ENCODE measurements around the gene GDNF. TPM values are rescaled to one million over a fixed set of nuclear protein-coding genes. Genes with fewer than 3 reads are reported as not detected.

The GDNF gene
- total and polyA plus RNA-seq, 2 donors (not counting 1 experiment from before 2014, with no cell fraction given) = not detected

DNA sequence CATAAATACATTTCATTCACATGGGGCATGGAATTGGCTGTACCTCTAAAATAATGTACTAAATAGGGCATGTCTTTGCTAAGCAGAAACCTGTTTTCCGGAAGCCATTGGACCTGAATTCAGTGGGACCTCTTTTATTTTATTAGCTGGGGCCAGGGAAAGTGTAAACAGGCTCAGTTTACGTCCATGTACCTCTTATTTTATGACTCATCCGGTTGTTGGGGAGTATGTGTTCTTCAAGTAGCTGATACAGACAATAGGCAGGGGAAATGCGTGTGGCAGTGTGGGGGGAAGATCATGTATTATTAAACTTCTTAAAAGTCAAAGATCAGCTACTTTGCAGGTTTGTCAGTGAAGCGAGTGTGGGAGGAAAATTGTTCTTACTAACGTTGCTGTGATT is 1.4 kb upstream of the GDNF start:
- H3K27me3 ChIP-seq (replicated peaks in 1 of 4; ENCODE audit: control extremely low read depth in 1 of 4, control insufficient read depth in 3 of 4, insufficient read depth in 4 of 4, low read length in 3 of 4) = peaks cover 0 to 54% (median 32%) of the 10 kb centered on the region in 4 experiments
- peaks cover 30% of the 10 kb centered on the region for H3K4me1 Mint-ChIP-seq
- peaks cover 65% of the 10 kb centered on the region for H3K27me3 Mint-ChIP-seq
- ChIA-PET POLR2A (no interaction called here), CTCF (no interaction called here)
- H3K9me3 ChIP-seq (ENCODE audit: control extremely low read depth in 1 of 3, control insufficient read depth in 2 of 3, insufficient read depth in 1 of 3, low read length in 2 of 3) = peaks cover 0 to 14% (median 0%) of the 10 kb centered on the region in 3 donors
- H3K27ac ChIP-seq (ENCODE audit: low read length in 2 of 2) = no peak overlapping the region
- no peak overlapping the region for H2AFZ ChIP-seq (ENCODE audit: insufficient read depth, low read depth, low read length, poor library complexity, severe bottlenecking)
- no peak overlapping the region for H3K9ac ChIP-seq (ENCODE audit: low read length)
- ATAC-seq (ENCODE audit: low read depth) (no peak), DNase-seq (no peak)
- peaks cover 29 to 34% of the 10 kb centered on the region in 2 donors for H3K4me1 ChIP-seq (ENCODE audit: control insufficient read depth in 2 of 2, insufficient read depth in 2 of 2, low read length in 2 of 2)
- H3K79me2 ChIP-seq (ENCODE audit: control insufficient read depth, insufficient read depth, low read length) = no peaks in the 10 kb centered on the region
- WGBS (ENCODE audit: insufficient coverage) = 69% methylated on average over 3 of the region's 6 CpGs
- H3K27ac Mint-ChIP-seq = no peak overlapping the region
- no peak overlapping the region for H3K4me2 ChIP-seq (replicated peaks; ENCODE audit: low read depth, low read length, poor library complexity, severe bottlenecking)
- H3K4me3 ChIP-seq (ENCODE audit: control extremely low read depth in 1 of 5, extremely low read depth in 1 of 5, insufficient read depth in 1 of 5, low read depth in 2 of 5, low read length in 4 of 5) = no peak overlapping the region
- no peaks in the 10 kb centered on the region for H3K36me3 ChIP-seq (replicated peaks in 1 of 2; ENCODE audit: control extremely low read depth in 1 of 2, control insufficient read depth in 1 of 2, extremely low read depth in 1 of 2, insufficient read depth in 2 of 2, low read length in 1 of 2)
- H3K9me3 Mint-ChIP-seq (ENCODE audit: insufficient read depth) = no peaks in the 10 kb centered on the region
- H4K20me1 ChIP-seq (ENCODE audit: control insufficient read depth, insufficient read depth, low read length, poor library complexity, severe bottlenecking) = no peaks in the 10 kb centered on the region
- intact Hi-C loops (cut with micrococcal nuclease) = no loop called here
- H3K4me3 Mint-ChIP-seq = no peak overlapping the region
- no peak for TF ChIP-seq EZH2 (IDR thresholded peaks at IDR 0.05; ENCODE audit: borderline replicate concordance, insufficient read depth, low read depth, low read length, poor library complexity, severe bottlenecking)
- TF ChIP-seq, protein P1, sequence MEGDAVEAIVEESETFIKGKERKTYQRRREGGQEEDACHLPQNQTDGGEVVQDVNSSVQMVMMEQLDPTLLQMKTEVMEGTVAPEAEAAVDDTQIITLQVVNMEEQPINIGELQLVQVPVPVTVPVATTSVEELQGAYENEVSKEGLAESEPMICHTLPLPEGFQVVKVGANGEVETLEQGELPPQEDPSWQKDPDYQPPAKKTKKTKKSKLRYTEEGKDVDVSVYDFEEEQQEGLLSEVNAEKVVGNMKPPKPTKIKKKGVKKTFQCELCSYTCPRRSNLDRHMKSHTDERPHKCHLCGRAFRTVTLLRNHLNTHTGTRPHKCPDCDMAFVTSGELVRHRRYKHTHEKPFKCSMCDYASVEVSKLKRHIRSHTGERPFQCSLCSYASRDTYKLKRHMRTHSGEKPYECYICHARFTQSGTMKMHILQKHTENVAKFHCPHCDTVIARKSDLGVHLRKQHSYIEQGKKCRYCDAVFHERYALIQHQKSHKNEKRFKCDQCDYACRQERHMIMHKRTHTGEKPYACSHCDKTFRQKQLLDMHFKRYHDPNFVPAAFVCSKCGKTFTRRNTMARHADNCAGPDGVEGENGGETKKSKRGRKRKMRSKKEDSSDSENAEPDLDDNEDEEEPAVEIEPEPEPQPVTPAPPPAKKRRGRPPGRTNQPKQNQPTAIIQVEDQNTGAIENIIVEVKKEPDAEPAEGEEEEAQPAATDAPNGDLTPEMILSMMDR (IDR thresholded peaks at IDR 0.05) = no peak

DNA sequence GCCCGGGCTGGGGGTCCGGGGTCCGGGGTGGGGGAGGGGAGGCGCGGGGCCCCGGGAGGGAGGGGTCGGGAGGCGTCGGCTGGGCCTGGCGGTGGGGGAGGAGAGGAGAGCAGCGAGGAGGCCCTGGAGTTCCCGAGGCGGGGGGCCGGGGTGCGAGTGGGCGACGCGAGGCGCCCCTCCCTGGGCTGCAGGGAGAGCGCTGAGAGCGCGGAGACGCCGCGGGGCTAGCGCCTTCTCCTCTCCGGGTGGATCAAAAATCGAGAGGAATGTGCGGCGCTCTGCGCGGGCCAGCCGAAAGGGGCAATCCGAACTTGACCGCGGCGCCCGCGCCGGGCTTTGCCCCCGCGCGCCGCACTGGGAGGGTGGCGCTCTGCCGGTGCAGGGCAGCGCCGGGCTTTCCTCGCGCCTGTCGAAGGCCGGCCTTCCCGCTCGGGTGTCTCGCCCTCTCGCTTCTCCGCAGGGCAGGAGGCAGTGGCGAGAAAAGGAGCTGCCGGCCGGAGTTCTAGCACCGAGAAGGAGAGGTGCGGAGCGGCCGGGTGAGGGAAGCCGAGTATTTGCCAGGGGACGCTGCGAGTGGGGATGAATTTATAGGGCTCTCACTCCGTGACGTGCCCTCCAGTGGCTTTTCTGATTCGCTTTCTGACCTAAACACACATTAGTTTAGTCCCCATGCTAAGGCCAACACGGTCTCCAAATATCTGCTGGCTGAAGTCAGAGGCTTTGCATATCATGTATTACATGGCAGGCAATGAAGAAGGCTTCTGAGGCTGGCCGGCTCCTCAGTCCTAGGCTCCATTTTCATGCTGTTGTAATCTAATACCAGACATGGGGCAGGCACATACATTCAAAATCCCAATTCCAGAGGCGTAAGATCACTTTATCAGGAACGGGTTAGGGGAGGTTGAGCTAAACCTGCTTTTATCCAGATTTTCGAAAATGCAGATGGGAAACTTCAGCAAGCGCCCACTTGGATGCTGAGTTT is 503 bp upstream of the GDNF start:
- DNase-seq = no peak
- intact Hi-C loops (cut with micrococcal nuclease) = no loop called here
- ATAC-seq (ENCODE audit: low read depth) = no peak
- Histone ChIP-seq H3K27ac (ENCODE audit: low read length in 2 of 2) (no peak overlapping the region), H3K9ac (ENCODE audit: low read length) (no peak overlapping the region), H3K9me3 (ENCODE audit: control extremely low read depth in 1 of 3, control insufficient read depth in 2 of 3, insufficient read depth in 1 of 3, low read length in 2 of 3) (peaks cover 0 to 14% (median 0%) of the 10 kb centered on the region in 3 donors), H3K27me3 (replicated peaks in 1 of 4; ENCODE audit: control extremely low read depth in 1 of 4, control insufficient read depth in 3 of 4, insufficient read depth in 4 of 4, low read length in 3 of 4) (peaks cover 0 to 62% (median 37%) of the 10 kb centered on the region in 4 experiments), H2AFZ (ENCODE audit: insufficient read depth, low read depth, low read length, poor library complexity, severe bottlenecking) (no peak overlapping the region), H3K4me1 (ENCODE audit: control insufficient read depth in 2 of 2, insufficient read depth in 2 of 2, low read length in 2 of 2) (peaks cover 33 to 35% of the 10 kb centered on the region in 2 donors), H3K4me2 (replicated peaks; ENCODE audit: low read depth, low read length, poor library complexity, severe bottlenecking) (peak overlapping the region; percentile 3), H3K36me3 (replicated peaks in 1 of 2; ENCODE audit: control extremely low read depth in 1 of 2, control insufficient read depth in 1 of 2, extremely low read depth in 1 of 2, insufficient read depth in 2 of 2, low read length in 1 of 2) (no peaks in the 10 kb centered on the region), H4K20me1 (ENCODE audit: control insufficient read depth, insufficient read depth, low read length, poor library complexity, severe bottlenecking) (no peaks in the 10 kb centered on the region), H3K4me3 (ENCODE audit: control extremely low read depth in 1 of 5, extremely low read depth in 1 of 5, insufficient read depth in 1 of 5, low read depth in 2 of 5, low read length in 4 of 5) (no peak overlapping the region), H3K79me2 (ENCODE audit: control insufficient read depth, insufficient read depth, low read length) (no peaks in the 10 kb centered on the region)
- Mint-ChIP-seq H3K4me1 (peaks cover 30% of the 10 kb centered on the region), H3K4me3 (peak overlapping the region; percentile 21), H3K27ac (no peak overlapping the region), H3K27me3 (peaks cover 71% of the 10 kb centered on the region), H3K9me3 (ENCODE audit: insufficient read depth) (no peaks in the 10 kb centered on the region)
- TF ChIP-seq EZH2 (IDR thresholded peaks at IDR 0.05; ENCODE audit: borderline replicate concordance, insufficient read depth, low read depth, low read length, poor library complexity, severe bottlenecking) = no peak
- TF ChIP-seq, protein P1 (IDR thresholded peaks at IDR 0.05) = no peak
- 4% methylated on average over 65 of the region's 76 CpGs for WGBS (ENCODE audit: insufficient coverage)
- ChIA-PET CTCF (no interaction called here), POLR2A (no interaction called here)
